Peyer's patch (tissue), 4 donors: ENCODE measurements around the gene MC1R. TPM values are rescaled to one million over a fixed set of nuclear protein-coding genes. Genes with fewer than 3 reads are reported as not detected.

Source experiments
- DNase-seq, 3 donors: peaks; one replicate each; pipeline ENCODE4 v3.0.0-alpha.2; 2017 to 2019
- H3K27ac ChIP-seq, 4 donors: fragments of 200-600 bp; sonication (generic); one replicate each; pipeline ENCODE4 v1.5.1; 2016 to 2019
- H3K27me3 ChIP-seq, 2 donors: fragments of 200-600 bp; sonication (generic); one replicate each; pipeline ENCODE4 v1.5.1; 2019
- H3K36me3 ChIP-seq, 3 donors: fragments of 200-600 bp; sonication (generic); one replicate each; pipeline ENCODE4 v1.5.1; 2016 to 2019
- H3K4me1 ChIP-seq, 4 donors: fragments of 200-600 bp; sonication (generic); one replicate each; pipeline ENCODE4 v1.5.1; 2016 to 2019
- H3K4me3 ChIP-seq, 4 donors: fragments of 200-600 bp; sonication (generic); 1 replicate in 3 of 4; 2 replicates in 1 of 4; pipeline ENCODE4 v1.5.1; 2016 to 2019; ENCODE audit warnings: mild to moderate bottlenecking in 1 of 4
- H3K9me3 ChIP-seq, 4 donors: fragments of 200-600 bp; sonication (generic); one replicate each; pipeline ENCODE4 v1.5.1; 2016 to 2019; ENCODE audit warnings: mild to moderate bottlenecking in 1 of 4
- CTCF ChIP-seq, 6 experiments: fragments of 450-650 bp in 4 of 6; fragments of 200-600 bp in 2 of 6; sonication (generic) in 1 of 6; IDR thresholded peaks; one replicate each; pipeline ENCODE4 v1.5.1; 2017 to 2019; ENCODE audit warnings: antibody characterized with exemption in 6 of 6, mild to moderate bottlenecking in 3 of 6, moderate library complexity in 1 of 6
- POLR2A ChIP-seq, 2 donors: fragments of 450-650 bp; IDR thresholded peaks; one replicate each; pipeline ENCODE4 v1.5.1; 2017; ENCODE audit warnings: antibody characterized with exemption in 2 of 2, mild to moderate bottlenecking in 2 of 2, moderate library complexity in 2 of 2
- total RNA-seq, 4 donors: library from RNA; depleted of rRNA; stranded (reverse); fragments of >200 nt; gene quantifications; one replicate each; pipeline ENCODE4 v1.1.0, GENCODE V29; 2016

Gene MC1R
- total RNA-seq, 4 donors from 2014 or later = 8.3 to 29.2 (median 11.2) TPM

GRCh38 chr16:89936981-89937380, 18.3 kb downstream of the MC1R start:
- no peaks in the 10 kb centered on the region for H3K36me3 ChIP-seq

GRCh38 chr16:89938175-89938885, 19.7 kb downstream of the MC1R start:
- Histone ChIP-seq H3K27me3 (no peaks in the 10 kb centered on the region), H3K4me3 (no peak overlapping the region), H3K36me3 (no peaks in the 10 kb centered on the region), H3K9me3 (no peaks in the 10 kb centered on the region), H3K4me1 (no peaks in the 10 kb centered on the region), H3K27ac (no peak overlapping the region)
- peak in 1 of 3 donors; percentile 40 for DNase-seq
- TF ChIP-seq CTCF (IDR thresholded peaks at IDR 0.05) (no peak), POLR2A (IDR thresholded peaks at IDR 0.05) (no peak)

More at GRCh38 chr16:89936981-89937380, 18.3 kb downstream of the MC1R start:
- Histone ChIP-seq H3K9me3 (no peaks in the 10 kb centered on the region), H3K27me3 (no peaks in the 10 kb centered on the region), H3K4me1 (no peaks in the 10 kb centered on the region), H3K27ac (no peak overlapping the region), H3K4me3 (no peak overlapping the region)
- peak in 1 of 3 donors; percentile 20 for DNase-seq
- TF ChIP-seq CTCF (IDR thresholded peaks at IDR 0.05) (no peak), POLR2A (IDR thresholded peaks at IDR 0.05) (no peak)

- Histone ChIP-seq H3K36me3 (no peaks in the 10 kb centered on the region), H3K9me3 (peaks cover 0 to 7% (median 0%) of the 10 kb centered on the region in 4 donors), H3K27ac (no peak overlapping the region), H3K4me1 (peaks cover 0 to 16% (median 8%) of the 10 kb centered on the region in 4 donors), H3K4me3 (no peak overlapping the region), H3K27me3 (no peaks in the 10 kb centered on the region)
- no peak for DNase-seq
- TF ChIP-seq CTCF (IDR thresholded peaks at IDR 0.05) = no peak
- TF ChIP-seq POLR2A (IDR thresholded peaks at IDR 0.05) = no peak
These were observed 26.1 kb downstream of the MC1R start for GRCh38 chr16:89944773-89945172.

GRCh38 chr16:89945654-89946053, 27.0 kb downstream of the MC1R start:
- H3K4me1 ChIP-seq = peaks cover 0 to 17% (median 9%) of the 10 kb centered on the region in 4 donors
- H3K4me3 ChIP-seq = no peak overlapping the region
- TF ChIP-seq POLR2A (IDR thresholded peaks at IDR 0.05) (no peak), CTCF (IDR thresholded peaks at IDR 0.05) (no peak)
- no peaks in the 10 kb centered on the region for H3K27me3 ChIP-seq
- peak in 1 of 3 donors; percentile 42 for DNase-seq
- H3K9me3 ChIP-seq = peaks cover 0 to 7% (median 0%) of the 10 kb centered on the region in 4 donors
- no peak overlapping the region for H3K27ac ChIP-seq
- H3K36me3 ChIP-seq = no peaks in the 10 kb centered on the region

GRCh38 chr16:89946515-89946914, 27.9 kb downstream of the MC1R start:
- H3K4me3 ChIP-seq = no peak overlapping the region
- no peaks in the 10 kb centered on the region for H3K36me3 ChIP-seq
- peaks cover 0 to 17% (median 9%) of the 10 kb centered on the region in 4 donors for H3K4me1 ChIP-seq
- DNase-seq = no peak
- H3K27me3 ChIP-seq = no peaks in the 10 kb centered on the region
- TF ChIP-seq POLR2A (IDR thresholded peaks at IDR 0.05) (no peak), CTCF (IDR thresholded peaks at IDR 0.05) (no peak)
- peaks cover 0 to 7% (median 0%) of the 10 kb centered on the region in 4 donors for H3K9me3 ChIP-seq
- no peak overlapping the region for H3K27ac ChIP-seq
